HepG2 (cell line): ENCODE measurements around the gene SCMH1. TPM values are rescaled to one million over a fixed set of nuclear protein-coding genes. Genes with fewer than 3 reads are reported as not detected.

Experiments
- ATM ChIP-seq: fragments of 450-650 bp; IDR thresholded peaks from 2 replicates; pipeline ENCODE4 v1.7.1; 2017; ENCODE audit warnings: mild to moderate bottlenecking, borderline replicate concordance
- PHF8 ChIP-seq: sonication (generic); formaldehyde crosslinking; IDR thresholded peaks from 2 replicates; pipeline ENCODE4 v1.5.0; 2020; ENCODE audit warnings: missing genetic modification reagents
- REST ChIP-seq, 2 experiments: IDR thresholded peaks; 2 replicates each; pipeline ENCODE4 v1.6.1; 2011 to 2012; ENCODE audit warnings: low read length in 2 of 2, borderline replicate concordance in 1 of 2, low read depth in 1 of 2, mild to moderate bottlenecking in 1 of 2, moderate library complexity in 1 of 2
- SCMH1 ChIP-seq: sonication (generic); formaldehyde crosslinking; IDR thresholded peaks from 2 replicates; pipeline ENCODE4 v1.9.0; 2021; ENCODE audit warnings: missing genetic modification reagents, mild to moderate bottlenecking, borderline replicate concordance
- SRSF1 ChIP-seq: fragments of 200-400 bp; formaldehyde crosslinking; optimal IDR thresholded peaks from 2 replicates; pipeline ENCODE3; 2017; ENCODE audit warnings: mild to moderate bottlenecking, low read depth, low read length, moderate library complexity
- STAG1 ChIP-seq: sonication (generic); formaldehyde crosslinking; IDR thresholded peaks from 2 replicates; pipeline ENCODE4 v1.4.0; 2020; ENCODE audit warnings: missing genetic modification reagents
- TRAFD1 ChIP-seq: sonication (generic); formaldehyde crosslinking; IDR thresholded peaks from 2 replicates; pipeline ENCODE4 v1.5.1; 2020; ENCODE audit warnings: missing genetic modification reagents, mild to moderate bottlenecking, borderline replicate concordance
- ZBED4 ChIP-seq: sonication (generic); formaldehyde crosslinking; IDR thresholded peaks from 2 replicates; pipeline ENCODE4 v1.4.0; 2020; ENCODE audit warnings: missing genetic modification reagents, borderline replicate concordance
- ZBTB39 ChIP-seq: sonication (generic); formaldehyde crosslinking; IDR thresholded peaks from 2 replicates; pipeline ENCODE4 v1.5.0; 2020; ENCODE audit warnings: missing genetic modification reagents
- ZFP90 ChIP-seq: sonication (generic); formaldehyde crosslinking; IDR thresholded peaks from 2 replicates; pipeline ENCODE4 v1.8.0; 2022; ENCODE audit warnings: missing genetic modification reagents, mild to moderate bottlenecking, inconsistent platforms, borderline replicate concordance
- ZNF512B ChIP-seq: sonication (generic); formaldehyde crosslinking; IDR thresholded peaks from 2 replicates; pipeline ENCODE4 v1.5.1; 2020; ENCODE audit warnings: missing genetic modification reagents, mild to moderate bottlenecking, borderline replicate concordance
- ZNF549 ChIP-seq: sonication (generic); formaldehyde crosslinking; IDR thresholded peaks from 2 replicates; pipeline ENCODE4 v1.5.0; 2020; ENCODE audit warnings: missing genetic modification reagents
- ZNF737 ChIP-seq: sonication (generic); formaldehyde crosslinking; IDR thresholded peaks from 2 replicates; pipeline ENCODE4 v1.5.0; 2020; ENCODE audit warnings: missing genetic modification reagents, mild to moderate bottlenecking, borderline replicate concordance
- ZSCAN9 ChIP-seq: IDR thresholded peaks from 2 replicates; pipeline ENCODE4 v1.6.1; 2016; ENCODE audit warnings: borderline replicate concordance
- polyA plus RNA-seq, 8 experiments: library from polyadenylated mRNA; depleted of rRNA in 3 of 8; stranded (reverse) in 7 of 8; unstranded in 1 of 8; fragments of >200 nt; fragmentation: Illumina TruSeq in 4 of 8; extraction: Trizol in 4 of 8; gene quantifications; 2 replicates each; pipeline versions ENCODE4 v1.2.1 to v1.2.3, GENCODE V29; 2011 to 2016; ENCODE audit warnings: low read depth in 4 of 8, missing spikeins in 1 of 8, mixed read lengths in 1 of 8; ENCODE audit not compliant: insufficient read depth in 1 of 8
- total RNA-seq, 5 experiments: library from RNA; depleted of rRNA; stranded (reverse); fragments of >200 nt; fragmentation: Illumina TruSeq; extraction: Trizol; gene quantifications; 2 replicates each; pipeline ENCODE4 v1.2.3, GENCODE V29; 2016; ENCODE audit warnings: low read depth in 1 of 5

The SCMH1 gene
- total and polyA plus RNA-seq, 2 of the 13 experiments (the other 11 are each of a cell fraction or from before 2014, with no cell fraction given), result 41.8 to 52.6 TPM

- TF ChIP-seq ZBTB39 (CRISPR knock-in tag), result peak; percentile 98
- TF ChIP-seq SRSF1, result no peak
- no peak for TF ChIP-seq ZFP90
- no peak for TF ChIP-seq ZNF549 (CRISPR knock-in tag)
- no peak for TF ChIP-seq TRAFD1 (CRISPR knock-in tag)
- no peak for TF ChIP-seq SCMH1
- no peak for TF ChIP-seq ZNF737 (CRISPR knock-in tag)
- TF ChIP-seq ATM, result no peak
- no peak for TF ChIP-seq ZNF512B (CRISPR knock-in tag)
- peak; percentile 33; the same call in 1 of the 2 replicates for TF ChIP-seq ZBED4 (CRISPR knock-in tag)
- TF ChIP-seq REST (IDR thresholded peaks at IDR 0.05; ENCODE audit: borderline replicate concordance in 1 of 2, low read depth in 1 of 2, low read length in 2 of 2), result no peak
- peak; percentile 86 for TF ChIP-seq ZSCAN9
- TF ChIP-seq STAG1, result peak; percentile 54
- peak; percentile 27; the same call in 1 of the 2 replicates for TF ChIP-seq PHF8 (CRISPR knock-in tag)
Measured at GRCh38 chr1:41239988-41240610, 2.0 kb downstream of the SCMH1 start (continued).
